K562 (cell line): Measurements from ENCODE around the gene INSL3. TPM values are rescaled to one million over a fixed set of nuclear protein-coding genes. Genes with fewer than 3 reads are reported as not detected.

Experiments
- ATAC-seq: fragments of 200-7000 bp; cut with Tn5 transposase; 3 replicates; pipeline ENCODE4 v1.9.1; 2020; ENCODE audit warnings: moderate library complexity
- BruUV-seq: library from RNA; stranded (reverse); fragments of 400-500 nt; replicated peaks from 2 replicates; lab custom pipeline; 2021; lab: Mats Ljungman, UMichigan
- CTCF ChIA-PET: fragments of 300-600 bp; formaldehyde crosslinking; extraction: SDS; loops from one replicate; lab custom pipeline; 2021; ENCODE audit warnings: low intra/inter-chr PET ratio; lab: Yijun Ruan, JAX
- POLR2A ChIA-PET: fragments of 300-600, 350-650 bp; sonication (Branson Sonifier 250); formaldehyde crosslinking; extraction: SDS; loops from one replicate; lab custom pipeline; 2021; ENCODE audit warnings: antibody characterized with exemption, inconsistent platforms; lab: Yijun Ruan, JAX
- DNase-seq, 4 experiments: peaks; one replicate each; pipeline versions ENCODE4 v3.0.0 to v3.0.0-alpha.2; 2011 to 2018; ENCODE audit warnings: low spot score in 3 of 4, mixed read lengths in 3 of 4; ENCODE audit errors: extremely low read depth in 1 of 4
- FAIRE-seq: peaks from 2 replicates; lab custom pipeline; 2011; peaks lifted over from hg19 to GRCh38; lab: Jason Lieb, UNC
- H2AFZ ChIP-seq: 2 replicates; pipeline ENCODE4 v1.6.0; 2011; ENCODE audit warnings: low read depth, low read length, control low read depth, inconsistent platforms
- H3K27ac ChIP-seq: fragments of 200-600 bp; 3 replicates; pipeline ENCODE4 v1.8.0; 2011; ENCODE audit warnings: low read depth, mild to moderate bottlenecking, control low read depth, inconsistent platforms, low read length, moderate library complexity, mixed read lengths; ENCODE audit errors: extremely low read depth
- H3K27me3 ChIP-seq, 2 experiments: fragments of 300-600 bp in 1 of 2; 2 replicates in 1 of 2; 3 replicates in 1 of 2; pipeline versions ENCODE4 v1.6.0 to v1.8.0; 2011; ENCODE audit warnings: inconsistent platforms in 2 of 2, low read length in 2 of 2, mild to moderate bottlenecking in 1 of 2, mixed read lengths in 1 of 2, moderate library complexity in 1 of 2; ENCODE audit not compliant: control insufficient read depth in 2 of 2, insufficient read depth in 2 of 2
- H3K36me3 ChIP-seq: fragments of 300-600 bp; 3 replicates; pipeline ENCODE4 v1.8.0; 2011; ENCODE audit warnings: mild to moderate bottlenecking, low read length, inconsistent platforms; ENCODE audit not compliant: control insufficient read depth, insufficient read depth
- H3K4me1 ChIP-seq, 2 experiments: fragments of 200-600 bp in 1 of 2; replicated peaks in 1 of 2; 2 replicates in 1 of 2; 3 replicates in 1 of 2; pipeline versions ENCODE4 v1.5.1 to v1.8.0; 2011; ENCODE audit warnings: inconsistent platforms in 2 of 2, low read length in 2 of 2, mild to moderate bottlenecking in 1 of 2, mixed read lengths in 1 of 2, moderate library complexity in 1 of 2; ENCODE audit not compliant: control insufficient read depth in 2 of 2, insufficient read depth in 2 of 2
- H3K4me2 ChIP-seq: 2 replicates; pipeline ENCODE4 v1.6.1; 2011; ENCODE audit warnings: low read length, control low read depth, inconsistent platforms, mixed read lengths; ENCODE audit not compliant: insufficient read depth
- H3K4me3 ChIP-seq: fragments of 200-600 bp; sonication (generic), shearing (Covaris generic); 2 replicates; pipeline ENCODE4 v1.5.1; 2016; ENCODE audit warnings: control low read depth, inconsistent platforms
- H3K79me2 ChIP-seq: fragments of 200-600 bp; 3 replicates; pipeline ENCODE4 v1.8.0; 2011; ENCODE audit warnings: low read length, inconsistent platforms; ENCODE audit not compliant: control insufficient read depth, insufficient read depth
- H3K9ac ChIP-seq, 2 experiments: 2 replicates each; pipeline versions ENCODE4 v1.6.0 to v1.6.1; 2011; ENCODE audit warnings: low read depth in 2 of 2, low read length in 2 of 2, control low read depth in 1 of 2, inconsistent platforms in 1 of 2, mild to moderate bottlenecking in 1 of 2, mixed read lengths in 1 of 2; ENCODE audit not compliant: insufficient read depth in 1 of 2
- H3K9me1 ChIP-seq: one replicate; pipeline ENCODE4 v1.6.0; 2011; ENCODE audit warnings: inconsistent platforms, mild to moderate bottlenecking, low read length, moderate library complexity; ENCODE audit not compliant: control insufficient read depth, insufficient read depth
- H3K9me3 ChIP-seq: replicated peaks from 2 replicates; pipeline ENCODE4 v1.5.1; 2011; ENCODE audit warnings: low read depth, low read length, inconsistent platforms; ENCODE audit not compliant: control insufficient read depth, insufficient read depth
- H4K20me1 ChIP-seq: replicated peaks from 2 replicates; pipeline ENCODE4 v1.6.1; 2011; ENCODE audit warnings: low read length, inconsistent platforms, mixed read lengths; ENCODE audit not compliant: control insufficient read depth, insufficient read depth
- BRF1 ChIP-seq: IDR thresholded peaks from 3 replicates; pipeline ENCODE4 v1.6.1; 2011; ENCODE audit warnings: borderline replicate concordance, mild to moderate bottlenecking; ENCODE audit not compliant: insufficient read length; ENCODE audit errors: extremely low read depth
- FOXK2 ChIP-seq, 2 experiments: fragments of 450-650 bp; IDR thresholded peaks in 1 of 2; conservative IDR thresholded peaks in 1 of 2; 2 replicates each; pipeline ENCODE4 v1.6.1; 2016; ENCODE audit warnings: low read depth in 2 of 2, mild to moderate bottlenecking in 1 of 2
- KLF13 ChIP-seq: fragments of 450-650 bp; IDR thresholded peaks from 2 replicates; pipeline ENCODE4 v1.6.1; 2016; ENCODE audit warnings: missing genetic modification characterization, low read depth, mild to moderate bottlenecking, missing compliant biosample characterization, moderate library complexity, borderline replicate concordance
- MBD2 ChIP-seq: sonication (generic); IDR thresholded peaks from 2 replicates; pipeline ENCODE4 v1.6.1; 2016; ENCODE audit warnings: low read depth, borderline replicate concordance
- NBN ChIP-seq: fragments of 450-650 bp; IDR thresholded peaks from 2 replicates; pipeline ENCODE4 v1.6.1; 2016; ENCODE audit warnings: low read depth, mild to moderate bottlenecking
- TFE3 ChIP-seq: fragments of 450-650 bp; formaldehyde crosslinking; IDR thresholded peaks from 2 replicates; pipeline ENCODE4 v1.4.0; 2020; ENCODE audit warnings: mild to moderate bottlenecking, mixed read lengths
- ZFP1 ChIP-seq: fragments of 450-650 bp; formaldehyde crosslinking; IDR thresholded peaks from 2 replicates; pipeline ENCODE4 v1.4.0; 2020; ENCODE audit warnings: mild to moderate bottlenecking, mixed read lengths
- ZNF23 ChIP-seq: fragments of 250-450 bp; sonication (Bioruptor Pico); IDR thresholded peaks from 2 replicates; pipeline ENCODE4 v1.4.0; 2020; ENCODE audit warnings: mild to moderate bottlenecking
- WGBS: fragments of 100-300 bp; shearing (Covaris generic); methylation state at CpG from one replicate; pipeline ENCODE4 v1.1.6; 2016; ENCODE audit warnings: low coverage, mixed read lengths; ENCODE audit not compliant: insufficient coverage; ENCODE audit errors: missing lambda C conversion rate; 5-methylcytosine and 5-hydroxymethylcytosine counted together
- in situ Hi-C: fragments of 300-500 bp; cut with MboI; formaldehyde crosslinking; loops from 4 replicates; pipeline ENCODE4 v1.15.0; 2018; ENCODE audit warnings: inconsistent platforms, mixed read lengths
- intact Hi-C: fragments of 100-400 bp; cut with micrococcal nuclease; formaldehyde crosslinking; loops from 2 replicates; pipeline ENCODE4 v1.14.2; 2022
- polyA plus RNA-seq, 8 experiments: library from polyadenylated mRNA; depleted of rRNA in 4 of 8; stranded (reverse) in 5 of 8; unstranded in 3 of 8; fragments of >200 nt; fragmentation: Nextera tagmentation in 2 of 8; fragmentation: Illumina TruSeq in 1 of 8; extraction: Ambion mirVana in 2 of 8; extraction: Trizol in 1 of 8; gene quantifications; 2 replicates each; pipeline versions ENCODE4 v1.2.1 to v1.2.3, GENCODE V29; 2011 to 2014; ENCODE audit warnings: inconsistent platforms in 1 of 8, missing spikeins in 1 of 8
- total RNA-seq, 7 experiments: library from RNA; depleted of rRNA in 6 of 7; stranded (reverse); fragments of >200 nt in 6 of 7; fragmentation: Illumina TruSeq in 2 of 7; extraction: Trizol in 2 of 7; gene quantifications; 2 replicates each; pipeline versions ENCODE4 v1.2.1 to v1.2.3, GENCODE V29; 2011 to 2021; ENCODE audit warnings: low replicate concordance in 1 of 7
- TF ChIP-seq, protein P1 (sequence below), 2 experiments: fragments of 450-650 bp; IDR thresholded peaks; 2 replicates each; pipeline ENCODE4 v1.6.1; 2016

The INSL3 gene
- total and polyA plus RNA-seq, 9 of the 15 experiments (the other 6 are each of a cell fraction or from before 2014, with no cell fraction given) = not detected

DNA sequence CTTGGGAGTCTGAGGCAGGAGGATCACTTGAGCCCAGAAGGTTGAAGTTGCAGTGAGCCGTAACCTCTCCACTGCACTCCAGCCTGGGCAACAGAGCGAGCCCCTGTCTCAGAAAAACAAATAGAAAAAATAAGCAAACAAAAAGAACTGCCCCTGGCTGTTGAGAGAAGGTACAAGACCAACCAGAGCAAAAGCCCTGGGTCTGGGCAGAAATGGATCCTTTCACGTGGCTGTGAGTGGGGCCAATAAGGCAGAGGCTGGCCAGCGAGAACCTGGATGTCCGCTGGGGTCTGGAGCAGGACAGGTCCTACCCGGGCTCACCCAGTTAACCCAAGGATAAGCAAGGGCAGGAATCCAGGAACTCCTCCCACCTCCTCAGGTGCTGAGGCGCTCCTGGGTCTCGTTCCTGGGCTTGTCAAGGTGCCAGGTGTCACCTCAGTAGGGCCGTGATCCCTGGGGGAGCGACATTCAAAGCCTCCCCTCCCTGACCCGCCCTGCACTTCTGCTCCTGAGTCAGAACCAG is 45.7 kb upstream of the INSL3 start:
- Histone ChIP-seq H3K27ac (no peak overlapping the region), H3K36me3 (peaks cover 27% of the 10 kb centered on the region), H3K4me3 (no peak overlapping the region), H3K4me1 (peaks cover 12 to 53% of the 10 kb centered on the region in 2 experiments; a peak in 4 of 5 replicates), H3K9me1 (no peaks in the 10 kb centered on the region), H3K9me3 (no peaks in the 10 kb centered on the region), H3K27me3 (no peaks in the 10 kb centered on the region), H3K4me2 (no peak overlapping the region), H3K9ac (peak overlapping the region in 1 of 2 experiments; percentile 75; a peak in 2 of 4 replicates), H2AFZ (no peak overlapping the region), H3K79me2 (peaks cover 16% of the 10 kb centered on the region), H4K20me1 (peaks cover 36% of the 10 kb centered on the region; the same call in 1 of the 2 replicates)
- intact Hi-C loops = loop anchor here (10.0 kb wide), 1 partner anchor 188 kb away; no protein-coding TSS in a partner anchor
- no peak for ATAC-seq
- no peak for TF ChIP-seq ZFP1 (CRISPR knock-in tag)
- no peak for TF ChIP-seq MBD2
- TF ChIP-seq NBN = no peak
- no peak for TF ChIP-seq BRF1
- TF ChIP-seq ZNF23 (CRISPR knock-in tag) = no peak
- TF ChIP-seq FOXK2 (conservative IDR thresholded peaks at IDR 0.05 in 1 of 2, IDR thresholded peaks at IDR 0.05 in 1 of 2; ENCODE audit: low read depth in 2 of 2) = no peak
- TF ChIP-seq TFE3 (CRISPR knock-in tag) = no peak
- TF ChIP-seq, protein P1, sequence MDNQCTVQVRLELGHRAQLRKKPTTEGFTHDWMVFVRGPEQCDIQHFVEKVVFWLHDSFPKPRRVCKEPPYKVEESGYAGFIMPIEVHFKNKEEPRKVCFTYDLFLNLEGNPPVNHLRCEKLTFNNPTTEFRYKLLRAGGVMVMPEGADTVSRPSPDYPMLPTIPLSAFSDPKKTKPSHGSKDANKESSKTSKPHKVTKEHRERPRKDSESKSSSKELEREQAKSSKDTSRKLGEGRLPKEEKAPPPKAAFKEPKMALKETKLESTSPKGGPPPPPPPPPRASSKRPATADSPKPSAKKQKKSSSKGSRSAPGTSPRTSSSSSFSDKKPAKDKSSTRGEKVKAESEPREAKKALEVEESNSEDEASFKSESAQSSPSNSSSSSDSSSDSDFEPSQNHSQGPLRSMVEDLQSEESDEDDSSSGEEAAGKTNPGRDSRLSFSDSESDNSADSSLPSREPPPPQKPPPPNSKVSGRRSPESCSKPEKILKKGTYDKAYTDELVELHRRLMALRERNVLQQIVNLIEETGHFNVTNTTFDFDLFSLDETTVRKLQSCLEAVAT (IDR thresholded peaks at IDR 0.05) = no peak
- no peak for TF ChIP-seq KLF13 (tag)
- no peak for FAIRE-seq
- ChIA-PET POLR2A (interaction anchor here (0.7 to 4.2 kb wide), 3 partner anchors 63 to 134 kb away, joined by 3 to 42 read pairs (median 4); partner anchors contain the start of gene CCDC124), CTCF (no interaction called here)
- 47% methylated on average over 8 of the region's 11 CpGs for WGBS
- peak in 1 of 4 experiments; percentile 5 for DNase-seq
- in situ Hi-C loops = loop anchor here (5.0 kb wide), 1 partner anchor 60 kb away; no protein-coding TSS in a partner anchor
- no TSS peak for BruUV-seq
